GM21529 (cell line): Measurements from ENCODE around the gene PHACTR2.
"Not testable (repeated sequence)": the region's sequence is repeated elsewhere in the genome, so short reads cannot be mapped to it uniquely, and the experiment has no call there.

Experiments
- ATAC-seq: cut with Tn5 transposase; IDR thresholded peaks from one replicate; pipeline ENCODE4 v1.9.1; 2021; ENCODE audit not compliant: unreplicated experiment

Gene PHACTR2

GRCh38 chr6:143761074-143761473, 83.3 kb downstream of the PHACTR2 start:
- ATAC-seq = no peak

DNA sequence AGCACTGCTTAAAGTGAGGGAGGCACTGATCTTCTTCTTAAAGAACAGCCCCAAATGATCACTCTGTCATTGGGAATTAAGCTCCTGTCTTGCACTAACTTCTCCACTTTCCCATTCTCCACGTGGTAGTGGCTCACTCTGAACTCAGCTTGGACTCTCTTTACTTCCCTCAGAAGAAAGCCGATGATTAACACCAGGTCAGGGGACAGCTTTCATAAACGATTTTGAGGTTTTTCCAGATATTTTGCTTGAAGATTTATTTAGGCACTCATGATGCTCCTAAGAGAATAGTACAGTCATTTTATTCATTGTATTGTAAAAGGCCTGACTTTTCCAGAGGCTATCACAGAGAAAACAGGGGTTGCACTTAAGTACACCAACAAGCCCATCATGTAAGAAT, 84.4 kb downstream of the PHACTR2 start:
- ATAC-seq = no peak

DNA sequence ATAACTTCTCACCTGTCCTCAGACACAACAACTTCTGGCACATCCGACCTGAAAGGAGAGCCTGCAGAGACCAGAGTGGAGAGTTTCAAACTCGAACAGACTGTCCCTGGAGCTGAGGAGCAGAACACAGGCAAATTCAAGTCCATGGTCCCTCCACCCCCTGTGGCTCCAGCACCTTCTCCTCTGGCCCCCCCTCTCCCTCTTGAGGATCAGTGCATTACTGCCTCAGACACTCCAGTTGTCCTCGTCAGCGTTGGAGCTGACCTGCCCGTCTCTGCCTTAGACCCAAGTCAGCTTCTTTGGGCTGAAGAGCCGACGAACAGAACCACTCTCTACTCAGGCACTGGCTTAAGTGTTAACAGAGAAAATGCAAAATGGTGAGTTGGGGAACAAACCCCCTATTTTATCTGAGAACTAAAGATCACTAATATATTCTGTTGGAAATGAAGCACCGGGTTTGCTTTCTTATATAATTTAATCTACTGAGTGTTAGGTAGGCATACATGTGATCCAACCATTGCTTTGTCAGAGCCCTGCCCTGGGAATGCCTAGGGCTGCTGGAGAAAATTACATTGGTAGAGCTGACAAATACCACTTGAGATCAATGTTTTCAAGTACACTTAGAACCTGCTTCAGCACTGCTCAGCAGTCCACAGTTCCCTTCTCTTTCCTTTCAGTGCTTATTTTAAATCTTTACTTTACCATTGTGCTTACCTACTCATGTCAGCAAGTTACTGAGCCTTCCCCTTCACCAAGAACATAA, 87.8 kb downstream of the PHACTR2 start:
- no peak for ATAC-seq

- ATAC-seq = no peak
Observed at GRCh38 chr6:143766185-143766553, 88.4 kb downstream of the PHACTR2 start.

- ATAC-seq = no peak
Observed at GRCh38 chr6:143767433-143767832, 89.7 kb downstream of the PHACTR2 start.

DNA sequence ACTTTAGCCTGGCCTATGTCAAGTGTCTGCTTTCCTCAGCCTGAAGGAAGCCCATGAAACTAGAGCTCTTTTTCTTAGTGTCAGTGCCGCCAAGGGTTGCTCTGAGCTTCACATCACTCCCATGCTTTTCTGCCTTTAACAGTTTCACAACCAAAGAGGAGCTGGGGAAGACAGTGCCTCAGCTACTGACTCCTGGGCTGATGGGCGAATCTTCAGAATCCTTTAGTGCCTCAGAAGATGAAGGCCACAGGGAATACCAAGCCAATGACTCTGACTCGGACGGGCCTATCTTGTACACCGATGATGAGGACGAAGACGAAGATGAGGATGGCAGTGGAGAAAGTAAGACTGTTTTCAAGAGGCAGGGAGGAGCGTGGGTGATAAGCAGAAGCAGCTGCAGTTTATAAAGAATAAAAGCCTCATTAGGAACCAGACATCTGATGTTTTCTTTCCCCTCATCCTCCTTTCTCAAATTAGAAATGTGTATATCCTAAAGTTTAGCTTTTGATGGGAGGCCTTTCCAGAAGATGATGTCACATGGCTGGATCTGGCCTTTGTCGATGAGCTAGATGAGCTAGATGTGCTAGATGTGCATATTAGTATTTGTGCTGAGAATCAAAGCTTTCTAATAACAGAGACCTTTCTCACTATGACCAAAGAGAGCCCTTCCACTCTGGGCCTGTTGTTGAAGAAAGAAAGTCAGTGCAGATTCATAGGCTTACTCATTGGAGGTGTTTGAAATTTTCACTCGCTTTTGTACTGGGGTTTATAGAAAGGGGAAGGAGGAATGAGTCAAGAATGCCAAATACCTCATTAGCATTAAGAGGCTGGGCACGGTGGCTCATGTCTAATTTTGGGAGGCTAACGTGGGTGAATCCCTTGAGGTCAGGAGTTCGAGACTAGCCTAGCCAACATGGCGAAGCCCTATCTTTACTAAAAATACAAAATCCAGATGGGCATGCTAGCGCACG, 94.6 kb downstream of the PHACTR2 start:
- ATAC-seq = no peak

DNA sequence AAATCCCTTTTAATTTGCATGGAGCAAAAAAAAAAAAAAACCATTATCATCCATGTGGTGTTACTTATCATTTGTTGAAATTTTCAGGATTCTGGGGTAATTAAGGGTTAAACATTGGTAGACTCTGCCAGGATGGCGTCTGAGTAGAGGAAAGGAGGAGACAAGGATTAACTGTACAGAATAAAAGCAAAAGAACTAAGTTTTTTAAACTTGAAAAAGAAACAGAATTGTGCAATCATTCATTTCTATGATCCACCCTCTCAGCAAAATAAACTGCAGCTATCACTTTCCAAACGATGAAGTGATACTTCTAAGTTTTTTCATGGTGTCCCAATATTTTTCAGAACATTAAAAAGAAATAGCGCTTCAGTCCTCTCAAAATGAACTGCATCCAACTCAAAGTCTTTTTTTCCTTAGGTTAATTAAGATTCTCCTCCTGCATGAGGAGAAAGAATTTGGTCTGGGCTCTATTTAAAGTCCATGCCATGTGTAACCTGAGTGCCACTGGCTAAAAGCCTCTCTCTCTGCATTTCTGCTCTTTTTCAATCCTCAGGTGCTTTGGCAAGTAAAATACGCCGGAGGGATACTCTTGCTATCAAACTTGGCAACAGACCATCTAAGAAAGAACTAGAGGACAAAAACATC, 95.9 kb downstream of the PHACTR2 start:
- ATAC-seq = no peak

DNA sequence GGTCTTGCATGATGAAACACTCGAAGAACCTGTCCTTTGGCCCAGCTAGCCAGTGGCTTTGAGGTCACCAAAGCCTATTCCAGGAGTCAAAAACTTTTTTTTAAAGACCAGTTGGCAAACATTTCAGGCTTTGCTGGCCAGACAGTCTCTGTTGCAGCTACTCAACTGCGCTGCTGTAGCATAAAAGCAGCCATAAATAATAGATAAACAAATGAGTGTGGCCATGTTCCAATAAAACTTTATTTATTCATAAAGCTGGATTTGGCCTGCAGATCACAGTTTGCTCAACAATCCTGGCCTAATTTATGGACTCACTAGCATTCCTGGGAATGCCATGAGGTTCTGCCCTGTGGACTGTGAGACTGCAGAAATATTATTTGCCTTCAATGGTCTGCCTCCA, 96.6 kb downstream of the PHACTR2 start:
- no peak for ATAC-seq

GRCh38 chr6:143775336-143775735, 97.6 kb downstream of the PHACTR2 start:
- no peak for ATAC-seq

GRCh38 chr6:143778926-143779325, 101.2 kb downstream of the PHACTR2 start:
- no peak for ATAC-seq

DNA sequence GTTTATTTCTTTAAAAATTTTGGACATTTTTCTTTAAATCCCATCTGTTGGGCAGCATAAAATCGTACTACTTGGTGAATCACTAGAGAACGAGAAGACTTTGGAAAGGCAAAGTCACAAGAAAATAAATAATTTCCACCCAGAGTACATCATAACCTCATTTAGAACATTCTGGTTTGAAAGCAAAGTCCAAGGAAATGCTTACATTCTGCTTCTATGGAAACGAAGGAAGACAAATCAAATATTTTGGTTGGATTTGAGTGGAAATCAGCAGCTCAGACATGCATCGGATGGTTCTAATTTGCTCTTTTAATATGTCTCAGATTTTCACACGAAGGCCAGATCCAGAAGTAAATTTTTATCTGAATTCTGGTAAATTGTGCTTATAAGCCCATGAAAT, 104.7 kb downstream of the PHACTR2 start:
- no peak for ATAC-seq

- no peak for ATAC-seq
Observed at GRCh38 chr6:143783077-143783476, 105.3 kb downstream of the PHACTR2 start.

DNA sequence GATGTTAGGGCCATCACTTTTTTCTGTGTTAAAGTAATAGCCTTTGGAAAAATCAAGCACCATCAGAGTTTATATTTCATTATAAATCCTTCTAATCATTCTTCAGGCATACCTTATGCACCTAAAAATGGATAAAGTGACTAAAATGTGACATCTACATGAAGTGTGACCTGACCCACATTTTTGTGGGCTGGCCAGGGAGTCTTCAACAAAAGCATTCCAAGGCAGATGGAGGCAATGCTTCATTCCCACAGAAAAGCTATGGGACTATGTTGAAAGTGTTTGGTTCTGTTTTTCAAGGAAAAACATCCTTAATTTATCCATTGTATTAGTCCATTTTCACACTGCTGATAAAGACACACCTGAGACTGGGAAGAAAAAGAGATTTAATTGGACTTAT, 106.6 kb downstream of the PHACTR2 start:
- ATAC-seq = no peak

- not testable (repeated sequence) for ATAC-seq
Observed at GRCh38 chr6:143786371-143786770, 108.6 kb downstream of the PHACTR2 start.

- no peak for ATAC-seq
Observed at GRCh38 chr6:143792402-143793279, 114.9 kb downstream of the PHACTR2 start.

DNA sequence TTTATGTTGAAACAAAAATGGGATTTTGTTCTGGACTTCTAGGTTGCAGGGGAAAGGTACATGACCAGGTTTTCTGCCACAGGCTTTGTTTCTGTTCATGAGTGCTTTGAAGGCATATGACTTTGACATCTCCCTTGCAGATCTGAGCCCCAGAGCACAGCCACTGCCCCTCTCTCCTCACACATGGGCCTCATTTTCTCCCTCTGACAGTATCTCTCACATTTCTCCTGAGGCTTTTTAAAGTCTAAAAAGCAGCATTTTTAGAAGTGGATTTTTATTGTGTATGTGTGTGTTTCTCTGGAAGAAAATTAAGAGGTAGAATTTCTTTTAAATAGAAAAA, 115.5 kb downstream of the PHACTR2 start:
- no peak for ATAC-seq

- ATAC-seq = not testable (repeated sequence)
Observed at GRCh38 chr6:143796551-143796950, 118.8 kb downstream of the PHACTR2 start.

DNA sequence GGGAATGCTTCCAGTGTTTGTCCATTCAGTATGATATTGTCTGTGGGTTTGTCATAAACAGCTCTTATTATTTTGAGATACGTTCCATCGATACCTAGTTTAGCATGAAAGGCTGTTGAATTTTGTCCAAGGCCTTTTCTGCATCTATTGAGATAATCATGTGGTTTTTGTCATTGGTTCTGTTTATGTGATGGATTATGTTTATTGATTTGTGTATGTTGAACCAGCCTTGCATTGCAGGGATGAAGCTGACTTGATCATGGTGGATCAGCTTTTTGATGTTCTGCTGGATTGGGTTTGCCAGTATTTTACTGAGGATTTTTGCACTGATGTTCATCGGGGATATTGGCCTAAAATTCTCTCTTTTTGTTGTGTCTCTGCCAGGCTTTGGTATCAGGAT, 120.7 kb downstream of the PHACTR2 start:
- not testable (repeated sequence) for ATAC-seq

DNA sequence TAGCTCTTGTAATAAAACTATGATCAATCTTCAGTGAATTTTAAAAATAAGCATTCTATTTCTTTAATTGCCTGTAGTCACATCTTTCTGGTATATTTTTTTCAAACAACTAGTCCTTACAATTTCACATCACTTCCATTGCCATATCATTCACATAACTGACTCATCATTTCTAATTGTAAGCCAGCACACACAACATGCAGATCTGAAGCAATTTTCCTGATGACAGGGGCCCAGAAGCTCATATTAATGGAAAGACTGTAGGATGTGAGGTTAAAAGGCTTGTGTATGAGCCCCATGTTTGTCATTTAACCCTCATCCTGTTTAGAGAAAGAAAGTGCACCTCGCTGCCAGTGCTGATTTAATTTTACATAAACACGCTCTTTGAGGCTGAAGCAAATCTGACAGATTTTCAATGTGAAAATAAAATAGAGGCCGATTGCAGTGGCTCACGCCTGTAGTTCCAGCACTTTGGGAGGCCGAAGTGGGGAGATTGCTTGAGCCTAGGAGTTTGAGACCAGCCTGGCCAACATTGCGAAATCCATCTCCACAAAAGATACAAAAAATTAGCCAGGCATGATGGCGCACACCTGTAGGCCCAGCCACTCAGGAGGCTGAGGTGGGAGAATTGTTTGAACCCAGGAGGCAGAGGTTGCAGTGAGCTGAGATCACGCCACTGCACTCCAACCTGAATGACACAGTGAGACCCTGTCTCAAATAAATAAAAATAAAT, 125.2 kb downstream of the PHACTR2 start:
- no peak for ATAC-seq
